Measurements from ENCODE around the gene CFAP74. TPM values are rescaled to one million over a fixed set of nuclear protein-coding genes. Genes with fewer than 3 reads are reported as not detected.

CFAP74 gene
- total and polyA plus RNA-seq, 2 of the 13 experiments (the other 11 are each of a cell fraction or from before 2014, with no cell fraction given): 0.27 to 0.62 TPM

GRCh38 chr1:1986451-1987141, 17.0 kb downstream of the CFAP74 start (continued):
- TF ChIP-seq EED (CRISPR knock-in tag; IDR thresholded peaks at IDR 0.05) (no peak), HDAC2 (CRISPR knock-in tag; IDR thresholded peaks at IDR 0.05) (0 out of 2 replicates have a peak, but pooled peaks have one; percentile 35), SUZ12 (IDR thresholded peaks at IDR 0.05; ENCODE audit: low read depth, low read length) (no peak), ZNF3 (CRISPR knock-in tag; IDR thresholded peaks at IDR 0.05) (no peak), ZNF788 (CRISPR knock-in tag; IDR thresholded peaks at IDR 0.05; ENCODE audit: borderline replicate concordance) (no peak; the same call in 1 of the 2 replicates), ARID4A (CRISPR knock-in tag; IDR thresholded peaks at IDR 0.05; ENCODE audit: borderline replicate concordance) (no peak), MAFF (IDR thresholded peaks at IDR 0.05; ENCODE audit: low read depth, low read length) (no peak), TRAFD1 (CRISPR knock-in tag; IDR thresholded peaks at IDR 0.05; ENCODE audit: borderline replicate concordance) (no peak), BRCA1 (CRISPR knock-in tag; IDR thresholded peaks at IDR 0.05) (no peak), HNF1B (CRISPR knock-in tag; IDR thresholded peaks at IDR 0.05) (0 out of 2 replicates have a peak, but pooled peaks have one; percentile 39), FOXA1 (IDR thresholded peaks at IDR 0.05) (no peak), FOXA1 (CRISPR knock-in tag; IDR thresholded peaks at IDR 0.05) (no peak), MATR3 (CRISPR knock-in tag; IDR thresholded peaks at IDR 0.05) (no peak), EZH2 (conservative IDR thresholded peaks at IDR 0.05; ENCODE audit: low read depth, low read length) (0 out of 2 replicates have a peak, but pooled peaks have one; percentile 17), JUN (CRISPR knock-in tag; IDR thresholded peaks at IDR 0.05) (no peak), ZNF260 (CRISPR knock-in tag; IDR thresholded peaks at IDR 0.05; ENCODE audit: borderline replicate concordance, low read depth) (no peak), ASH2L (IDR thresholded peaks at IDR 0.05; ENCODE audit: insufficient read length, low read depth, low read length) (no peak), ELF3 (CRISPR knock-in tag; IDR thresholded peaks at IDR 0.05) (no peak), SCMH1 (CRISPR knock-in tag; IDR thresholded peaks at IDR 0.05; ENCODE audit: borderline replicate concordance) (no peak), HMG20A (CRISPR knock-in tag; IDR thresholded peaks at IDR 0.05; ENCODE audit: borderline replicate concordance) (no peak), KLF15 (CRISPR knock-in tag; IDR thresholded peaks at IDR 0.05; ENCODE audit: borderline replicate concordance) (no peak), MED8 (CRISPR knock-in tag; IDR thresholded peaks at IDR 0.05; ENCODE audit: insufficient replicate concordance) (no peak), ZBTB7A (CRISPR knock-in tag; IDR thresholded peaks at IDR 0.05) (peak; percentile 59; the same call in 1 of the 2 replicates), GABPB1 (CRISPR knock-in tag; IDR thresholded peaks at IDR 0.05) (no peak; the same call in 1 of the 2 replicates), RFX3 (CRISPR knock-in tag; IDR thresholded peaks at IDR 0.05) (no peak)

Data from HepG2 (cell line).